ENCODE data around the gene CCDC116.
"Not testable (repeated sequence)": the region's sequence is repeated elsewhere in the genome, so short reads cannot be mapped to it uniquely, and the experiment has no call there.

The CCDC116 gene

DNA sequence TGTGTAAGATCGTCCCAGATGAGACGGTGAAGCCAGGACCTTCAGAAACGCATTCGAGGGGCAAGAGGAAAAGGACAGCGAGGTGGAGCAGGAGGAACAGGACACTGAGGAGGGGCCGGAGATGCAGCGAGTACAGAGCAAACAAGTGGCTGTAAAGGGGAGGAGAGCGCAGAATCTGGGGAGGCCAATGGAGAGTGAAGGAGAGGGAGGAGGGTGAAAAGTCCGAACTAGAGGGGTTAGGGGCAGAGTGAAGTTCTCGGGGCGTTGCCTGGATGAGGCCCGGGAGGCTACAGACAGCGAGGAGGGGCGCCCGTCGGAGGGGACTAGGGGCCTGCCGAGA, 24.4 kb downstream of the CCDC116 start:
- DNase-seq, result no peak

DNA sequence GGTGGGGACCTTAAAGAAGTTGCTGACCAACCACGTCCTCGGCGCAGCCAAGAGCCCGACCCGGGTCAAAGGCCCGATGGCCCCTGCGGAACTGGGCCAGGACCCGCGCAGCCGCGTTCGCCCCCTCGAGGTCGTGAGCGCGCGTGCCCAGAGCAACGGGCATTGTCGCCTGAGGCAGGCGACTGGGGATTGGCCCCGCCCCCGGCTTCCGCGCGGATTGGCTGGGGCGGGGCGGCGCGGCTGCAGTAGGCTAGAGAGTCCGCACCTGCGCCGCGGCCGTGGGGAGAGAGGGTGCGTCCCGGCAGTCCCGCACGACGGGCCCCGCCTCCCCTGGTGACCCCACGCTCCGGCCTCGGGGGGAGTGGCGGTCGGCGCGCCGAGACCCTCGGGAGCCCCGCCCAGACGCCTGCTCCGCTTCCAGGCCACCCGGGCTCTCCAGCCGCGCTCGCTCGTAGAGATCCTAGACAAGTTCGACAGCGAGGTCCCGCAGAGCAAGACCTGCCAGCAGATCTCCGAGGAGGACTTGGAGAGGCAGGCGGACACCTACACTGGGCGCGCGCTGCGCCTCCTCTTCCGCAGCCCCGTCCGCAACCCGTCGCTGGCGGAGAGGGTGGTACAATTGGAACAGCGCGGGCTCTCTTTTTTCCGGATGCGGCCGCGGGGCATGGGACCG, 24.9 kb downstream of the CCDC116 start:
- DNase-seq, result no peak

DNA sequence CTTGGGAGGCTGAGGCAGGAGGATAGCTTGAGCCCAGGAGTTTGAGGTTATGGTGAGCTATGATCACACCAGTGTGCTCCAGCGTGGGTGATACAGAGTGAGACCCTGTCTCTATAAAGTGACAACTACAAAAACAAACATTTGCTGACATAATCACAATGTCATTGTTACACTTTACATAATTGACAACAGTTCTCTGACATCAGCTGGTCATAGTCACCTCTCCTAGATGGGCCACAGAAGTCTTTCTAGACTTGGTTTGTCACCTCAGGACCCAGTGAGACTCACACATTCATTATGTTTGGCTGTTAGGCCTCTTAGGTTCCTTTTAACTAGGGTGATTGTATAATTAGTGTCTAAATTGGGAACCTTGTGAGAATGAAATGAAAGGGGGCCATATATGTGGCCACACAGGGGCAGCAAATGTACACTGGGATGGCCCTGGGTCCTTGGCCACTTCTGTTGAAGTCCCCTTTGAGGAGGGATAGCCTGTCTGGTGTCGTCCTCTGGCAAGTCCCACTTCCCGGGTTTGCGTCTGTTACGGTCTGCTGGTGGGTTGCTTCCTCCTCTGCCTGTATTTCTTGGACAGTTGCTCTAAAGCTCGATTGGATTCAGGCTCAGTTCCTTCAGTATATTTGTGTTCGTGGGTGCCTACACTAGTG, 27.4 kb downstream of the CCDC116 start:
- no peak for DNase-seq

DNA sequence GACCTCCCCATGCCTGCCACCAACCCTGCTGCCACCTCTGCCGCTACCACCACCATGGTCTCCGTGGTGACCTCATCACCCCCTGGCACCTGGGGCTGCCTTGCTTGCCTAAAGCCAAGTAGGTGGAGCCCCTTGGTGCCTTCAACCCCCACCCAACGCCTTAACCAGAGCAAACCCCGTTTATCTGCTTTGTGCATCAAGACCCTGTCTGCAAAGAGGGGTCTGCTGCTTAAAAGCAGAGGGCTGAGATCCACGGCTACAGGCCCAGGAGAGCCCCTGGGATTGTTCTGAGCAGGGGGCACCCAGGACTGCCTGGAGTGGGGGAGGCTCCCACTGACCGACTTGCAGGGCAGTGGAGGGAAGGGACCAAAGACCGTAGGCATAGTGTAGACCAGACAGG, 28.3 kb downstream of the CCDC116 start:
- DNase-seq, result no peak

DNA sequence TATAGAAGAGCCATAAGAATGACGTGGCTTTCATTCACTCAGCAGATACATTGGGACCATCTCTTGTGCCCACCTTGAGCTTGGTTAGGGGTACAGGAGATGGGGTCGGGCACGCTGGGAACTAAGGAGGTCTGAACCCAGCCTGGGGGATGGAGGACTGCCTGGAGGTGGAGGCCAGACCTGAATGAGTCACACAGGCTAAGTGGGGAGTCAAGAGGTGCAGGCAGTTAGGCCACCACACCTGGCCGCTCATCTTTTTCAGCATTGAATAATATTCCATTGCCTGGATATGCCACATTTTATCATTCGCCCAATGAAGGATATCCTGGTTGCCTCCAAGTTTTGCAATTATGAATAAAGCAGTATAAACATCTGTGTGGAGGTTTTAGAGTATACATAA, 29.4 kb downstream of the CCDC116 start:
- DNase-seq, result no peak

DNA sequence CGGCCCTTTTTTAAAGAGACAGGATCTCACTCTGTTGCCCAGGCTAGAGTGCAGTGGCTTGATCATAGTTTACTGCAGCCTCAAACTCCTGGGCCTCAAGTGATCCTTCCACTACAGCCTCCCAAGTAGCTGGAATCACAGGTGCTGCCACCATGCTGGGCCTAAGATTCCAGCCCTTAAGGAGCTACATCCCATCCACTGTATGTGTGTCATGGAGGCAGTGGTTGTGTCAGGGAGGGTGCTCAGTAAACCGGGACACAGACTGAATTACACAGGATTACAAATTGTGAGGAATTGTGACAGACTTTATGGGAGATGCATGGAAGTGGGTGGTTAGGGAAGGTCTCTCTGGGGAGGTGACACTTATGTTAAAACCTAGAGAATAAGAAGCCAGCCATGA, 31.2 kb downstream of the CCDC116 start:
- no peak for DNase-seq

DNA sequence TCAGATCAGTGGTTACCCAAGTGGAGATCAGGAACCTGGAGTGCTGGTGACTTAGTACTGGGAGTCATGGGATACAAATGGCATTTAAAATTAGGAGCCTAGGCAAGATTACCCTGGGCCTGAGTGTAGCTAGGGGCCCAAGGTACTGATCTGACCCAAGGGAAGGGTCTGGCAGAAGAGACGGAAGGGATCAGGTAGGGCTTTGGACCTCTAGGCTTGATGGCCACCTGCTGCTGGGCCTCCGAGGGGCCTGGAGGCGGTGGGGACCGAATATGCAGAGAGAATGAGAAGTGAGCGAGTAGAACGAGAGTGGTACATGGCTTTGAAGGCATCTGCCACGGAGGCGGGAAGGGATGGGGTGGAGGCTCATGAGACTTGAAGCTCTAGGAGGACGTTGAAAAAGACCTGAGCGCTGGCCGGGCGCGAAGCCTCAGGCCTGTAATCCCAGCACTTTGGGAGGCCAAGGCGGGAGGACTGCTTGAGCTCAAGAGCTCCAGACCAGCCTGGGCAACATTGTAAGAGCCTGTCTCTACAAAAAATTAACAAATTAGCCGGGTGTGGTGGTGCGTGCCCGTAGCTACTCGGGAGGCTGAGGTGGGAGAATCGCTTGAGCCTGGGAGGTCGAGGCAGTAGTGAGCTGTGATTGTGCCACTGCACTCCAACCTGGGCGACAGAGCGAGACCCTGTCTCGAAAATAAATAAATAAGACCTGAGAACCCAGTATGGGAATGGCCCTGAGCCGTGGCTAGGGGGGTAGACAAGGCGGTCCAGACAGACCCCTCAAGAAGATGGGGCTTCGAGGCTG, 32.7 kb downstream of the CCDC116 start:
- DNase-seq, result no peak

DNA sequence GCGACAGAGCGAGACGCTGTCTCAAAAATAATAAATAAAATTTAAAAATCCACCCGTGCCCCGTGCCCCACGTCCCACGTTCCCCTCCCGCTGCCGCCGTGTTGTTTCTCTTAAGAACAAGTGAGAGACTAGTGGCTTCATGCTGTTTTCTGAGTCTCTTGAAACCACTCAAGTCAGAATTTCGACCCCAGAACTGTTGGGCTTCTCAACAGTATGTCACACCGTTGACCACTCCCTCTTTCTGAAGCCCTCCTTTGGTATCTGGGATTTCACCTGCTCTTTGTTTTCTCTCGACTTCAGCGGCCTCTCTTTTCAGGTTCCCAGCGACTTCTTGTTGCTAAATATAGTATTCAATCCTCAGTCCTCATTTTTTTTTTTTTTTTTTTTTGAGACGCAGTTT, 34.2 kb downstream of the CCDC116 start:
- DNase-seq, result no peak

DNA sequence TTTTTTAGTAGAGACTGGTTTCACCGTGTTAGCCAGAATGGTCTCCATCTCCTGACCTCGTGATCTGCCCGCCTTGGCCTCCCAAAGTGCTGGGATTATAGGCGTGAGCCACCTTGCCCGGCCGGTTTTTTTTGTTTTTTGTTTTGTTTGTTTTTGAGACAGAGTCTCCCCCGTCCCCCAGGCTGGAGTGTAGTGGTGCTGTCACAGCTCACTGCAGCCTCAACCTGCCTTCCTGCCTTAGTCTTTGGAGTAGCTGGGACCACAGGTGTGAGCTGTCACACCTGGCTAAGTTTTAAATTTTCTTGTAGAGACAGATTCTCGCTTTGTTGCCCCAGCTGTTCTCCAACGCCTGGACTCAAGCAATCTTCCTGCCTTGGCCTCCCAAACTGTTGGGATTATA, 36.5 kb downstream of the CCDC116 start:
- no peak for DNase-seq

DNA sequence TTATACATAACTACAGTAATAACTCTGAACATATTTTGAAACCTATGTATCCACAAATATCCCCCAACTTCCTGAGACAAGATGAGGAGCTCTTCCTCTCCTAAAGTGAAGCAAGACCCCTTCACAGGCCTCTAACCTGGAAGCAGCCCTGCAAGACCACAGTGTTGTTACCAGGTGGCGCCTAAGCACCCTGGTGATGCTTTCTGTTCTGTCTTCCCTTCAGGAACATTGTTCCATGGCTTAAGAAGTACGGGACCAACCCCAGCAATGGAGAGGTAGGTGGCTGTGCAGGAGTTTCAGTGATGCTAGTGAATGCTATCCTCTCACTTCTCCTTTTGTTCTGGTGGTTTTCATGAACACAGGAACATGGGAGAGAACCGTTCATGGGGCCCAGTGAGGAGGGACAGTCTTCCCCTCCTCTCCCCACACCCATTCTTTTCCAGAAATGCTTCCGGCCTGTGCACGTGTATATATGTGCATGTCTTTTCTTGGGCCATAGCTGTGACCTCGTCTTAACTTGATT, 39.6 kb downstream of the CCDC116 start:
- no peak for DNase-seq

DNA sequence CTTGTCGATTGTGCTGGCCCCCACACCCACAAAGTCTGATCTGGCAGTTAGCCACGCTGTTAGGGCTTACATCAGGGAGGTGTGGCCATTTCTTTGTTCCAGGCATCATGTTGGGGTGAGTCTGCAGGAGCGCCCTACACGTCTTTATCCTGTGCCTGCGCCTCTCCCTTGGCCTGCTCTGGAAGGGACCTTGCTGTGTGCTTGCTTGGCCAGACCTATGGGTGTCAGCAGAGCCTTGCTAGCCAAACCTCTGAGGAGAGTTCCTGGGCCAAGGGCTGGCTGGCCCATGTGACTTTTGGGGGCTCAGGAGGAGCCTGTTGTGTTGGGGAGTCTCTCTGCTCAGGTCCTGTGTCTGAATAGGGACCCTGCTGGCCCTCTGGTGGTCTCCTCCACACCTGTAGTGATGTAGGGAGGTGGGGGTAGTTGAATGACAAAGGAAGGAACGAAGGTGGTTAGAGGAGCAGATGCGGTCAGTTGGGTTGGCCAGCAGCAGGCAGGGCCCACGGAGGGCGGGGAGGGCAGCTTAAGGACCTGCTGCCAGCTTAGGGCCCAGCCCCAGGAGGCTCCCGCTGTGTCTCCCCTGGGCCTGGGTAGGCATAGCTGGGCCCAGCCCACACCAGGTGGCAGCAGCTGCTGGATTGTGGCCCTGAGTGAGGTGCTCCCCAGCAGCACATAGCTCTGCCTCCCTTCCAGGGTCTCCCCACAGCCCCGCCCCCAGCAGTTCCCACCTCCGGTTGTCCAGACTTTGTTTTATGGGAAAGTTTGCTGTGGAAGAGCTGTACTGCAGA, 41.2 kb downstream of the CCDC116 start:
- DNase-seq, result no peak

DNA sequence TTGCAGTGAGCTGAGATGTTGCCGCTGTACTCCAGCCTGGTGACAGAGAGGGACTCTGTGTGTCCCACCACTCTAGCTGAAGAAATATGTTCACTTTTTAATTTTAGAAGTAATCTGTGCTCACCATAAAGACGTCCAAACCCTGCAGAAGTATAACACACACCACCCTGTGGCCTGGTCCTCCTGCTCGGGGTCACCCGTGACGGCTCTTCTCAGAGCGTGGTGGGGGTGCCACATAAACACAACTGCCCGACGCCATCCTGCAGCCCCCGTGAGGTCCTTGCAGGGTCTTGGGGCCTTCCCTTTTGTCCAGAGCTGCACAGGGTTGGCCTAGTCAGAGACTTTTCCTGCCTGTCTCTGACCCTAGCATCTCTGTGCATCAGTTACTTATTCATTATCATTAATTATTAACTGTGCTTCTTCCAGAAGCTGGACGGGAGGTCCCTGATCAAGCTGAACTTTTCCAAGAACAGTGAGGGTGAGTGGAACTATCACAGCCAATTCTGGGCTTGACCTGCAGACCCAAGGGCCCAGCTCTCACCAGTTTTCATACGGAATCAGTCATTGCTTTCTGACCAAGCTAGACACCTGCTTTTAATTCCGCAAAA, 42.2 kb downstream of the CCDC116 start:
- DNase-seq, result no peak

DNA sequence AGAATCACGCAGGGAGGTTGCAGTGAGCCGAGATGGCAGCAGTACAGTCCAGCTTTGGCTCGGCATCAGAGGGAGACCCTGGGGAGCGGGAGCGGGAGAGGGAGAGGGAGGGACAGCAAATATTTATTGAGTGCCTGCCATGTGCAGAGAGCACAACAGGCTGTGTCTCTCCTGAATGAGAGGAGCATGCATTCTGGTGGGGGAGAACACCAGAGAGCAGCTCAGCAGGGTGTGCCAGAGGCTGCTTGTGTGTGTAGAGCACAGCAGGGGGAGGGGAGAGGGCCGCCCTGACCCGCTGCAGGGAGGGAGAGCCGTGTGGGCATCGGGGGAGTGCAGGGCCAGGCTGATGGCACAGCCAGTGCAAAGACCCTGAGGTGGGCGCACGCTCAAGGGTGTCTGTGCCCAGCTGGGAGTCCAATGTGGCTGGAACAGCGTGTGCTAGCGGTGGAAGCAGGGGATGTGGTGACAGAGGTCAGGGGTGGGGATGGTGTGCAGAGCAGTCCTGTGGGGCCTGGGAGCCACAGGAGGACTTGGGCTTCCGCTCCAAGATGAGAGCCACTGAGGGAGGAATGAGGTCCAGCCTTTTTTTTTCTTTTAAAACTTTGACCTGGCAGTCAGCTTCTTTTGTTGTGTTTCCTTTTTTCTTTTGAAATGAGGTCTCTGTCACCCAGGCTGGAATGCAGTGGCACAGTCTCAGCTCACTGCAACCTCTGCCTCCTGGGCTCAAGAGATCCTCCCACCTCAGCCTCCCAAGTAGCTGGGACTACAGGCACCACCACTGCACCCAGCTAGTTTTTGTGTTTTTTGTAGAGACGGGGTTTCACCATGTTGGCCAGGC, 45.3 kb downstream of the CCDC116 start:
- DNase-seq, result no peak

DNA sequence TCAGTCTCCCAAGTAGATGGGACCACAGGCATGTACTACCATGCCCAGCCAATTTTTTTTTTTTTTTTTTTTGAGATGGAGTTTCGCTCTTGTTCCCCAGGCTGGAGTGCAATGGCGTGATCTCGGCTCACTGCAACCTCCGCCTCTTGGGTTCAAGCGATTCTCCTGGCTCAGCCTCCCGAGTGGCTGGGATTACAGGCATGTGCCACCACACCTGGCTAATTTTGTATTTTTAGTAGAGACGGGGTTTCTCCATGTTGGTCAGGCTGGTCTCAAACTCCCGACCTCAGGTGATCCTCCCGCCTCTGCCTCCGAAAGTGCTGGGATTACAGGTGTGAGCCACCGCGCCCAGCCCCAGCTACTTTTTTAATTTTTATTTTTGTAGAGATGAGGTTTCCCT, 46.3 kb downstream of the CCDC116 start:
- not testable (repeated sequence) for DNase-seq

DNA sequence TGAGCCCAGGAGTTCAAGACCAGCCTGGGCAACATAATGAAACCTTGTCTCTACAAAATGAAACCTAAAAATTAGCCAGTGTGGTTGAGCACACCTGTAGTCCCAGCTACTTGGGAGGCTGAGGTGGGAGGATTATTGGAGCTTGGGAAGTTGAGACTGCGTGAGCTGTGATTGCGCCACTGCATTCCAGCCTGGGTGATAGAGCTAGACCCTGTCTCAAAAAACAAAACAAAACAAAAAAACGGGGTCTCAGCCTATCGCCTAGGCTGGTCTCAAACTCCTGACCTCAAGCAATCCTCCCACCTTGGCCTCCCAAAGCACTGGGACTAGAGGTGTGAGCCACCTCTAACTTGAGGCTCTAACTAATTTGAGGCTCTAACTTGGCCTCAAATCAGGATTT, 46.8 kb downstream of the CCDC116 start:
- DNase-seq, result no peak

DNA sequence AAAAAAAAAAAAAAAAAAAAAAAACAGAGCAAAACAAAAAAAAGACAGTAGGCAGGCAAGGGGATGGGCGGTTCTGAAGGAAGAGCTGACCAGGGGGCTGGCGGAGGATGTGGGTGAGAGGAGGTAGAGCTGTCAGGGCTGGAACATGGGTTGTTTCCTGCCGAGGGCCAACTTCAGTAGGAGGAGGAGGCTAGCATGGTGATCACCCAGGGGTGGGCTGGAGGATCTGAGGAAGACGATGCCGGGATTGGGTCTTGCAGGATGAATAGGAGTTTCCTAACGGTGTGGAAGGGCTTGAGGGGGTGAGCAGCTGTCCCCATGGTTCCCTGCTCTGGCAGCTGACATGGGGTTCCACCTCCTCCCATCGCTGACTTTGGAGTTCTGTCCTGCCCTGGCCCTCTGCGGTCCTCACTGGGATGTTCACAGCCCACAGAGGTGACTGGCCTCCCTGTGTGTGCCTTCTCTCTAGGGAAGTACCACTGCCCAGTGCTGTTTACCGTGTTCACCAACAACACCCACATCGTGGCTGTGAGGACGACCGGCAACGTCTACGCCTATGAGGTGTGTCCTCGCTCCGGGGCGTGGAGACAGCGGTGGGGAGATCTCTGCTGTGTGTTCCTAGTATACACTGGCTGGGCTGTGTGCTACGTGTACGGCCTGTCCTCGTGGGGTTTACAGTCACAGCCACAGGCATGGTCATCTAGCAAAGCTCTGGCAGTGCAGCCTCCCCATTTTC, 48.4 kb downstream of the CCDC116 start:
- DNase-seq, result no peak

DNA sequence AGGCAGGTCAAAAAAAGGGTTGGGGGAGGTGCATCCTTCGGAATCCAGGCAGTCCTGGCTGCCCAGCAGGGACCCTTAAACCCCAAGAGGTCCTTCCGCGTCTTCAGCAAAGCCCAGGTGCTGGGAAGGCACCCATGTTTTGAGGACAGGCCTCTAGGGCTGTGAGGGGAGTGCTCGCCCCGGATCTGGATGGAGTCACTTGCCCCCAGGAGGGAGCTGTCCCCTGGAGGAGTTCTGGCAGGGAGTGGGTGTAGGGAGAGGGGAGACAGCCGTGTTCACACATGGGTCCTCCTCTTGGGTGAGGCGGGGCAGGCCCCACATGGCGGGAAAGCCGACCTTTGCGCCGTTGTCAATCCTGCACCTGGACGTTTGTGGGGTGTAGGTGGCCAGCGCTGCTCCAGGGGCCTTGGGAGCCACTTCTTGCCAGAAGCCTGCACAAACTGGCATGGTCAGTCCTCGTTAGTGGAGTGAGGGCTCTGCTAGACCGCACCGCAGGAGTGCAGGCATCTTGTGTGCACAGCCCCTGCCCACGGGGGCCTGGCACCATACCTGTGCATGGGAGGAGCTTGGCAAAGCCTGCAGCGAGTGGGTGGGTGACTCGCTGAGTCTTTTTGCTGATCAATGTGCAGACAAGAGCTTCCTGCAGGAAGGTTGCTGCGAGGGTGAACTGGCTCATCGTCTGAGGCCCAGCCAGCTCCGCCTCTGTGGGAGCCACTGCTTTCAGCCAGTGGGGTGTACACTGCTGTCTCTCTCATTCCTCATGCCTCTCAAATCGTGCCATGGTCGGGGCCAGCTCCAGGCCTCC, 49.2 kb downstream of the CCDC116 start:
- no peak for DNase-seq

DNA sequence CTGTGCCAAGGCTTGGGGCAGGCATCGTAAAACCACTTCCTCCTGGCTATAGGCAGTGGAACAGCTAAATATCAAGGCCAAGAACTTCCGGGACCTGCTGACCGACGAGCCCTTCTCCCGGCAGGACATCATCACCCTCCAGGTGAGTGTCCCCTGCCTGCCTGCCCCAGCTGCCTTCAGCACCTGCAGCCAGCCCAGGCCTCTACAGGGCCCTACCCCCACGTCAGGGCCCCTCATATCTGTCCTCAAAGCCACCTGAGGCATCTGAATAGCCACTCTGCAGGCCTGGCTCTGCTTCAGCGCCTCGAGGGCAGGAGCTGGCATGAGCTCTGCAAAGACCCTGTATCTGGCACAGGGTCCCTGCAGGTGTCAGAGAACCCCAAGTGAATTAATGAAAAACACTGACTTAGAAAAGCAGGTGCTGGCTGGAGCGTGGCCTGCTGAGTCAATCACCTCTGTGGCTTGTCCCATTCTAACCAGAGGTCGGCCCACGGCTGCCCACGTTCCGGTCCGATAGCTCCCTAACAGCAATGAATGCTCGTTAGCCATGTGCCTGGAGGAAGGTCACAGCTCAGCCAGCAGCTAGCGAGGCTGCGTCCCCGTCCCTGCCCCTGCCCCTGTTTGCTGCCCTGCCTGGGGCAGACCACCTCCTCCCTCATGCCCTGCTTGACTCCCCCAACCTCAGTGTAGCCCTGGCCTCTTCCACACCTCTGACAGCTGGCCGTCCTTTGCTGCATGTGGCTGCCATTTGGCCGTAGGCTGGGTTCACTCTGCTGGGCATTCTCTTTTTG, 50.0 kb downstream of the CCDC116 start:
- DNase-seq, result no peak

DNA sequence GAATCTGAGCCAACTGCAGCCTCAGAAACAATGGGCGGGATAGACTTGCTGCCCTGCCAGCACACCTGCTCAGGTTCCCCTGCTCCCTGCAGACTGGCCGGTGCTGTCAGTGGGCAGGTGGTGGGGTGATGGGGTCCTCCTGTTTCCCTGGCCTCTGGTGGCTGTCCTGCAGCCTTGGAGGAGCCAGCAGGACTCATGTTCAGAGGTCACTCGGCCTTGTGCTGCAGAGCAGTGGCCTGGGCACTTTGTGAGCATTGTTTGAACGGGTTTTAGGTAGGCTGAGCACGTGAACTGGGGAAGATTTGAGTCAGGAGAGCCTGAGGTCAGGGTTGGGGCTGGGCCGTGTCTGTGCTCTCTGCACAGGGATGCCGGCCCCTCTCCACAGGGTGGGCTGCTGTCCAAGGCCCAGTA, 50.8 kb downstream of the CCDC116 start:
- DNase-seq, result no peak
